Loucy (cell line): ENCODE results near the gene PRDM8.

Source experiments
- CTCF ChIP-seq: fragments of 200-600 bp; sonication (generic); conservative IDR thresholded peaks from 2 replicates; pipeline ENCODE4 v1.5.1; 2014; ENCODE audit warnings: mild to moderate bottlenecking, antibody characterized with exemption, low read length
- EZH2phosphoT487 ChIP-seq: fragments of 200-600 bp; IDR thresholded peaks from 2 replicates; pipeline ENCODE4 v1.6.1; 2018; ENCODE audit warnings: antibody characterized with exemption, mild to moderate bottlenecking, moderate library complexity, borderline replicate concordance

GRCh38 chr4:80195441-80196140, 1.7 kb upstream of the PRDM8 start:
- TF ChIP-seq CTCF = no peak
- no peak for TF ChIP-seq EZH2phosphoT487
